ENCODE data around the gene LEP.

Gene LEP

DNA sequence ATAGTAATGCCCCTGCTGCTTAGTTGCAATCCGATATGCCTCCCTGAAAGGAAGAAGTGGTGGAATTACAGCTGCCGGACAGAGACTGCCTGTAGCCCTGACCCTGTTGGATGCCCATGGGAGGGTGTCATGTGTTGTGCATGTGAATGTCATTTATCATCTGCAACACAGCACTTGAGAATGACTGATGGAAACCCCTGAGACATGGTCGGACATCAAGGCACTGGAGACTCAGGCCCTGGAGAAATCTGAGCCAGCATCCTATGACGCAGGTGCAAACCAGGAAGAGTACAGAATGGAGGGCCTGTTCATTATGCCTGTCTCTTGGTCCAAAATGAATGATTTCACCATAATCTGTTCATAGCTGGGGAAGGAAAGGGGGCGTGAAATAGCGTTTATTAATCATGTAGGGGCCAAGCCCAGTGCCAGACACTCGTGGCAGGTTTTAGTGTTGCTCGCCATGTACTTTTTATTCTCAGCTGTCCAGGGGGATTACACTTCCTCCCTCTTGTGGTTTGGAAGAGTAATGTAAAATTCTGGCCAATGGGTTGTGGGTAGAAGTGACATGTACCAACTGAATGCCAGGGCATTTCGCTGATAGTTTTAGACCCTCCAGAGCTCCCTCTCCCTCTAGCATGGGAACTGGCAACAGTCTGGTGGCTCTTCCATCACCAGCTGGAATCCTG is 23.0 kb upstream of the LEP start:
- DNase-seq (ENCODE audit: low read depth) = no peak
- TF ChIP-seq CTCF (IDR thresholded peaks at IDR 0.05; ENCODE audit: insufficient read depth, low read depth, low read length, missing control alignments) = no peak
- no peak overlapping the region for H3K4me3 ChIP-seq (ENCODE audit: low read depth, low read length)

DNA sequence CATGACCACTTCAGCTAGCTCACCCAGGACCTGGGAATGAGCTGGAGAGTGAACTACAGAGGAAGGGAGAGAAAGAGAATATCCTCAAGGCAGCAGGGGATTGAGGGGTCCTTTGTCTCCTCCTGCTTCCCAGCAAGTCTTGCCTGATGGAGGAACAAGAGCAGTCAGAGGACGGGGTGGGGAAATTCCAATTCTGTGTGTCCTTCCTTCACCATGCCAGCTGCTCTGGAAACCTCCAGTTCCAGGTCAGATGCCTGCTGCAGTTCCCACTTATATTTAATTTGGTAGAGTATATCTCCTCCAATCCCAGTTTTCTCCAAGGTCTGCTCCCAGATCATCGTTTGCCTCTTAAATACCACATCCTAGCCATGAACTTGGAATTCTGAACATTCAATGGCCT is 21.4 kb upstream of the LEP start:
- DNase-seq (ENCODE audit: low read depth) = no peak
- TF ChIP-seq CTCF (IDR thresholded peaks at IDR 0.05; ENCODE audit: insufficient read depth, low read depth, low read length, missing control alignments) = no peak
- H3K4me3 ChIP-seq (ENCODE audit: low read depth, low read length) = no peak overlapping the region

DNA sequence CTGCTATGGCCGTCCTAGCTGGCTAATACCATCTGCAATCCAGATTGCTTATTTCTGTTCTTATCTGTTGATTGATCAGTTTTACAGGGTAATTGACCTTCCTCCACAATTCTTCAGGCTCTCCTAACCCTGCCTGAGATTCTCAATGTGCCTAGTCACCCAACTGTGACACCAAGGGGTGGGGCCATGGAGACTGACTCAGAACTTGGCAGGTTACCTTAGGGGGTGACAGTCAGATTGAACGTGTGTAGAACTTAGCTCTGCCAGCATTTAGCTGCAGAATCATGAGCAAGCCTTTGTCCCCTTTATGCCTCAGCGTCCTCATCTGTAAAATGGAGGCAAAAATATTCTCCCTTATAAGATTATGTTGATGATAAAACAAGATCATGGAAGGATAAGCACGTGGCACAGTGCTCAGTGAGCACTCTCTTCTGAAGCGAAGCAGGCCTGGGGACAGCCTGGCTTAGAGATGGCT is 19.1 kb upstream of the LEP start:
- no peak overlapping the region for H3K4me3 ChIP-seq (ENCODE audit: low read depth, low read length)
- DNase-seq (ENCODE audit: low read depth) = no peak
- no peak for TF ChIP-seq CTCF (IDR thresholded peaks at IDR 0.05; ENCODE audit: insufficient read depth, low read depth, low read length, missing control alignments)

- H3K4me3 ChIP-seq (ENCODE audit: low read depth, low read length) = no peak overlapping the region
- TF ChIP-seq CTCF (IDR thresholded peaks at IDR 0.05; ENCODE audit: insufficient read depth, low read depth, low read length, missing control alignments) = no peak
- DNase-seq (ENCODE audit: low read depth) = no peak
Measured at GRCh38 chr7:128226132-128226980, 14.7 kb upstream of the LEP start.

GRCh38 chr7:128227271-128227670 is 13.8 kb upstream of the LEP start:
- TF ChIP-seq CTCF (IDR thresholded peaks at IDR 0.05; ENCODE audit: insufficient read depth, low read depth, low read length, missing control alignments) = no peak
- H3K4me3 ChIP-seq (ENCODE audit: low read depth, low read length) = no peak overlapping the region
- no peak for DNase-seq (ENCODE audit: low read depth)

DNA sequence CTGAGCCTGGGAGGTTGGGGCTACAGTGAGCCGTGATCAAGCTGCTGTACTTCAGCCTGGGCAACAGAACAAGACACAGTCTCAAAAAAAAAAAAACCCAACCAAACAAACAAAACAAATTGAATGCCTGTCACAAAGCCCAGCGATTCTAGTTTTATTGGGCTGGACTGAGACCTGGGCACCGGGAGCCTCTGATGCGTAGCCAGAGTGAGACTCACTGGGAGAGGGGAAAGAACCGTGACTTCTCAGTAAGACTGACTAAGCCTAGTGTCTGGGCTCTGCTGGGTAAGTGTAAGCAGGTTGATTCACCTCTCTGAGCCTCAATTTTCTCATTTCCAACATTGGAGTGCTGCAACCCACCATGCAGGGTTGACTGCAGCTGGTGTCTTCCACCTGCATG is 10.1 kb upstream of the LEP start:
- no peak for DNase-seq (ENCODE audit: low read depth)
- H3K4me3 ChIP-seq (ENCODE audit: low read depth, low read length) = no peak overlapping the region
- TF ChIP-seq CTCF (IDR thresholded peaks at IDR 0.05; ENCODE audit: insufficient read depth, low read depth, low read length, missing control alignments) = no peak

All from GM12865 (cell line).